NT2/D1 (cell line): ENCODE measurements around the gene F2RL1.
A peak's percentile ranks its signal among the peaks of the same experiment; 100 is the strongest.

ENCODE experiments used
- DNase-seq: peaks from one replicate; pipeline ENCODE4 v3.0.0-alpha.2; 2011; ENCODE audit warnings: low read depth, low spot score
- H3K27me3 ChIP-seq: 2 replicates; pipeline ENCODE4 v1.6.0; 2011; ENCODE audit warnings: mild to moderate bottlenecking; ENCODE audit not compliant: insufficient read length, insufficient read depth
- H3K36me3 ChIP-seq: 2 replicates; pipeline ENCODE4 v1.6.1; 2011; ENCODE audit warnings: mild to moderate bottlenecking, low read length, mixed read lengths; ENCODE audit not compliant: insufficient read depth, insufficient read length
- H3K4me1 ChIP-seq: 2 replicates; pipeline ENCODE4 v1.5.1; 2011; ENCODE audit not compliant: insufficient read depth, insufficient read length
- H3K4me3 ChIP-seq: 2 replicates; pipeline ENCODE4 v1.5.1; 2011; ENCODE audit warnings: low read depth; ENCODE audit not compliant: insufficient read length
- H3K9ac ChIP-seq: 2 replicates; pipeline ENCODE4 v1.6.0; 2011; ENCODE audit warnings: low read depth; ENCODE audit not compliant: insufficient read length
- H3K9me3 ChIP-seq: 2 replicates; pipeline ENCODE4 v1.5.1; 2011; ENCODE audit warnings: mild to moderate bottlenecking, low read length; ENCODE audit not compliant: insufficient read depth
- SUZ12 ChIP-seq: IDR thresholded peaks from 2 replicates; pipeline ENCODE4 v1.6.1; 2011; ENCODE audit not compliant: insufficient read length, insufficient read depth; ENCODE audit errors: extremely low read depth
- YY1 ChIP-seq: IDR thresholded peaks from 2 replicates; pipeline ENCODE4 v1.6.1; 2011; ENCODE audit not compliant: insufficient read length, insufficient read depth
- ZNF274 ChIP-seq: IDR thresholded peaks from 2 replicates; pipeline ENCODE4 v1.6.1; 2011; ENCODE audit warnings: mild to moderate bottlenecking, low read depth, low read length

Gene F2RL1

GRCh38 chr5:76863001-76863400 is 44.2 kb downstream of the F2RL1 start:
- no peak for TF ChIP-seq SUZ12
- no peak for TF ChIP-seq YY1
- no peak for TF ChIP-seq ZNF274

GRCh38 chr5:76866503-76866902 is 47.7 kb downstream of the F2RL1 start:
- H3K27me3 ChIP-seq = no peaks in the 10 kb centered on the region
- H3K36me3 ChIP-seq = no peaks in the 10 kb centered on the region
- no peak for DNase-seq
- H3K4me3 ChIP-seq = no peak overlapping the region
- no peaks in the 10 kb centered on the region for H3K9me3 ChIP-seq
- TF ChIP-seq ZNF274 (no peak), YY1 (no peak), SUZ12 (no peak)
- H3K4me1 ChIP-seq = no peaks in the 10 kb centered on the region
- no peak overlapping the region for H3K9ac ChIP-seq

More at GRCh38 chr5:76863001-76863400, 44.2 kb downstream of the F2RL1 start:
- H3K9ac ChIP-seq = no peak overlapping the region
- H3K27me3 ChIP-seq = no peaks in the 10 kb centered on the region
- no peaks in the 10 kb centered on the region for H3K36me3 ChIP-seq
- no peak overlapping the region for H3K4me3 ChIP-seq
- no peaks in the 10 kb centered on the region for H3K9me3 ChIP-seq
- H3K4me1 ChIP-seq = no peaks in the 10 kb centered on the region
- no peak for DNase-seq

- no peak for TF ChIP-seq ZNF274
- no peak for TF ChIP-seq SUZ12
- TF ChIP-seq YY1 = no peak
- Histone ChIP-seq H3K4me1 (no peaks in the 10 kb centered on the region), H3K36me3 (no peaks in the 10 kb centered on the region), H3K4me3 (no peak overlapping the region), H3K9ac (no peak overlapping the region), H3K9me3 (no peaks in the 10 kb centered on the region), H3K27me3 (no peaks in the 10 kb centered on the region)
- DNase-seq = no peak
Measured at GRCh38 chr5:76867038-76867437, 48.2 kb downstream of the F2RL1 start.

GRCh38 chr5:76867827-76868693 is 49.2 kb downstream of the F2RL1 start:
- peak; percentile 50 for DNase-seq
- no peak overlapping the region for H3K4me3 ChIP-seq
- H3K4me1 ChIP-seq = no peaks in the 10 kb centered on the region
- no peaks in the 10 kb centered on the region for H3K27me3 ChIP-seq
- TF ChIP-seq YY1 = no peak
- no peak for TF ChIP-seq ZNF274
- no peak for TF ChIP-seq SUZ12
- H3K36me3 ChIP-seq = no peaks in the 10 kb centered on the region
- no peak overlapping the region for H3K9ac ChIP-seq
- H3K9me3 ChIP-seq = no peaks in the 10 kb centered on the region

GRCh38 chr5:76870046-76870445 is 51.2 kb downstream of the F2RL1 start:
- DNase-seq = no peak
- H3K4me1 ChIP-seq = no peaks in the 10 kb centered on the region
- H3K36me3 ChIP-seq = no peaks in the 10 kb centered on the region
- H3K9me3 ChIP-seq = no peaks in the 10 kb centered on the region
- no peak overlapping the region for H3K9ac ChIP-seq
- TF ChIP-seq YY1 (no peak), SUZ12 (no peak), ZNF274 (no peak)
- no peaks in the 10 kb centered on the region for H3K27me3 ChIP-seq
- H3K4me3 ChIP-seq = no peak overlapping the region

- H3K4me1 ChIP-seq = no peaks in the 10 kb centered on the region
- no peaks in the 10 kb centered on the region for H3K9me3 ChIP-seq
- TF ChIP-seq SUZ12 = no peak
- no peak for TF ChIP-seq YY1
- TF ChIP-seq ZNF274 = no peak
- DNase-seq = no peak
- no peaks in the 10 kb centered on the region for H3K36me3 ChIP-seq
- no peak overlapping the region for H3K9ac ChIP-seq
- no peak overlapping the region for H3K4me3 ChIP-seq
- no peaks in the 10 kb centered on the region for H3K27me3 ChIP-seq
Measured at GRCh38 chr5:76874088-76874581, 55.3 kb downstream of the F2RL1 start.
